Ishikawa (cell line): Measurements from ENCODE around the gene COX19.

ENCODE experiments used
- MAX ChIP-seq: IDR thresholded peaks from 2 replicates; pipeline ENCODE4 v1.6.1; 2012
- NFIC ChIP-seq: IDR thresholded peaks from 2 replicates; pipeline ENCODE4 v1.6.1; 2012
- RAD21 ChIP-seq: IDR thresholded peaks from 2 replicates; pipeline ENCODE4 v1.6.1; 2012; ENCODE audit warnings: low read depth
- TF ChIP-seq, protein P1 (sequence below): IDR thresholded peaks from 2 replicates; pipeline ENCODE4 v1.6.1; 2012; ENCODE audit warnings: low read depth, mild to moderate bottlenecking

DNA sequence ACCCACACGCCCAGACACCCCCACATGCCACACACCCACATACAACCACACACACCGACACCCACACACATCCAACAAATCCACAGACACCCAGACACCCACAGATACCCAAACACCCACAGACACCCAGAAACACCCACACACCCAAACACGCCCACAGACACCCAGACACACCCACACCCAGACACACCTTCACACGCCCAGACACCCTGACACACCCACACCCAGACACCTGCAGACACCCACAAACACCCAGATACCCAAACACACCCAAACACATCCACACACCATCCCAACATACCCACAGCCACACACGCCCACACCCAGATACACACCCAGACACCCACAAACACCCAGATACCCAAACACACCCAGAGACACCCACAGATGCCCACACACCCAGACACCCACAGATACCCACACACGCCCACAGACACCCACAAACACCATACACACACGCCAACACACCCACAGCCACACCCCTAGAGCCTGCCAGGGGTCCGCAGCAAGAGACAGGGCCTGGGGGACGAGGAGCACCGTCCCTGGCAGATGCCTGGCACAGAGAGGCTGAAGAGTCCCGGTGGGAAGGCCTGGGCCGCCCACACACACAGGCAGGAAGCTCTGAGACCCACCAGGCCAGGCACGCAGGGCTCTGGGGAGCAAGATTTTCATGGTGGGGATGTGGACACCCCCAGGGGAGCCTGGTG, 36.1 kb upstream of the COX19 start:
- TF ChIP-seq RAD21 (no peak), MAX (no peak), NFIC (no peak)
- TF ChIP-seq, protein P1, sequence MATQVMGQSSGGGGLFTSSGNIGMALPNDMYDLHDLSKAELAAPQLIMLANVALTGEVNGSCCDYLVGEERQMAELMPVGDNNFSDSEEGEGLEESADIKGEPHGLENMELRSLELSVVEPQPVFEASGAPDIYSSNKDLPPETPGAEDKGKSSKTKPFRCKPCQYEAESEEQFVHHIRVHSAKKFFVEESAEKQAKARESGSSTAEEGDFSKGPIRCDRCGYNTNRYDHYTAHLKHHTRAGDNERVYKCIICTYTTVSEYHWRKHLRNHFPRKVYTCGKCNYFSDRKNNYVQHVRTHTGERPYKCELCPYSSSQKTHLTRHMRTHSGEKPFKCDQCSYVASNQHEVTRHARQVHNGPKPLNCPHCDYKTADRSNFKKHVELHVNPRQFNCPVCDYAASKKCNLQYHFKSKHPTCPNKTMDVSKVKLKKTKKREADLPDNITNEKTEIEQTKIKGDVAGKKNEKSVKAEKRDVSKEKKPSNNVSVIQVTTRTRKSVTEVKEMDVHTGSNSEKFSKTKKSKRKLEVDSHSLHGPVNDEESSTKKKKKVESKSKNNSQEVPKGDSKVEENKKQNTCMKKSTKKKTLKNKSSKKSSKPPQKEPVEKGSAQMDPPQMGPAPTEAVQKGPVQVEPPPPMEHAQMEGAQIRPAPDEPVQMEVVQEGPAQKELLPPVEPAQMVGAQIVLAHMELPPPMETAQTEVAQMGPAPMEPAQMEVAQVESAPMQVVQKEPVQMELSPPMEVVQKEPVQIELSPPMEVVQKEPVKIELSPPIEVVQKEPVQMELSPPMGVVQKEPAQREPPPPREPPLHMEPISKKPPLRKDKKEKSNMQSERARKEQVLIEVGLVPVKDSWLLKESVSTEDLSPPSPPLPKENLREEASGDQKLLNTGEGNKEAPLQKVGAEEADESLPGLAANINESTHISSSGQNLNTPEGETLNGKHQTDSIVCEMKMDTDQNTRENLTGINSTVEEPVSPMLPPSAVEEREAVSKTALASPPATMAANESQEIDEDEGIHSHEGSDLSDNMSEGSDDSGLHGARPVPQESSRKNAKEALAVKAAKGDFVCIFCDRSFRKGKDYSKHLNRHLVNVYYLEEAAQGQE, result no peak
